Measurements from ENCODE around the gene MYOZ3. TPM values are rescaled to one million over a fixed set of nuclear protein-coding genes. Genes with fewer than 3 reads are reported as not detected.

MYOZ3 gene
- total RNA-seq, 1 donor from 2014 or later: 4.7 TPM

GRCh38 chr5:150665044-150665443 is 4.0 kb downstream of the MYOZ3 start:
- Histone ChIP-seq H3K9ac (ENCODE audit: low read depth in 1 of 3, low read length in 3 of 3) (peak overlapping the region in 1 of 3 donors; percentile 55), H3K27me3 (ENCODE audit: control insufficient read depth in 3 of 3, insufficient read depth in 3 of 3, low read length in 3 of 3) (no peaks in the 10 kb centered on the region), H3K9me3 (ENCODE audit: control insufficient read depth in 3 of 3, low read length in 3 of 3) (no peaks in the 10 kb centered on the region), H3K36me3 (ENCODE audit: control insufficient read depth in 3 of 3, insufficient read depth in 3 of 3, low read length in 3 of 3) (peaks cover 4 to 7% (median 5%) of the 10 kb centered on the region in 3 donors), H3K27ac (ENCODE audit: low read depth, low read length) (no peak overlapping the region), H3K4me1 (ENCODE audit: control insufficient read depth in 3 of 3, insufficient read depth in 3 of 3, low read length in 3 of 3) (peaks cover 40 to 71% (median 54%) of the 10 kb centered on the region in 3 donors), H3K4me3 (ENCODE audit: low read length in 3 of 3) (peak overlapping the region; percentile 16 to 60 (median 17))

GRCh38 chr5:150670275-150670947 is 9.4 kb downstream of the MYOZ3 start:
- Histone ChIP-seq H3K36me3 (ENCODE audit: control insufficient read depth in 3 of 3, insufficient read depth in 3 of 3, low read length in 3 of 3) (peaks cover 8 to 14% (median 9%) of the 10 kb centered on the region in 3 donors), H3K9ac (ENCODE audit: low read depth in 1 of 3, low read length in 3 of 3) (peak overlapping the region in 2 of 3 donors; percentile 2 to 64), H3K4me3 (ENCODE audit: low read length in 3 of 3) (no peak overlapping the region), H3K9me3 (ENCODE audit: control insufficient read depth in 3 of 3, low read length in 3 of 3) (no peaks in the 10 kb centered on the region), H3K27ac (ENCODE audit: low read depth, low read length) (peak overlapping the region; percentile 89), H3K4me1 (ENCODE audit: control insufficient read depth in 3 of 3, insufficient read depth in 3 of 3, low read length in 3 of 3) (peaks cover 66 to 83% (median 68%) of the 10 kb centered on the region in 3 donors), H3K27me3 (ENCODE audit: control insufficient read depth in 3 of 3, insufficient read depth in 3 of 3, low read length in 3 of 3) (no peaks in the 10 kb centered on the region)

- H3K27me3 ChIP-seq (ENCODE audit: control insufficient read depth in 3 of 3, insufficient read depth in 3 of 3, low read length in 3 of 3): no peaks in the 10 kb centered on the region
- H3K4me3 ChIP-seq (ENCODE audit: low read length in 3 of 3): no peak overlapping the region
- H3K36me3 ChIP-seq (ENCODE audit: control insufficient read depth in 3 of 3, insufficient read depth in 3 of 3, low read length in 3 of 3): peaks cover 13 to 19% (median 13%) of the 10 kb centered on the region in 3 donors
- peaks cover 68 to 83% (median 71%) of the 10 kb centered on the region in 3 donors for H3K4me1 ChIP-seq (ENCODE audit: control insufficient read depth in 3 of 3, insufficient read depth in 3 of 3, low read length in 3 of 3)
- no peaks in the 10 kb centered on the region for H3K9me3 ChIP-seq (ENCODE audit: control insufficient read depth in 3 of 3, low read length in 3 of 3)
- H3K9ac ChIP-seq (ENCODE audit: low read depth in 1 of 3, low read length in 3 of 3): peak overlapping the region in 2 of 3 donors; percentile 2 to 81
- peak overlapping the region; percentile 89 for H3K27ac ChIP-seq (ENCODE audit: low read depth, low read length)
Observed at GRCh38 chr5:150670948-150671310, 9.9 kb downstream of the MYOZ3 start.

- no peaks in the 10 kb centered on the region for H3K27me3 ChIP-seq (ENCODE audit: control insufficient read depth in 3 of 3, insufficient read depth in 3 of 3, low read length in 3 of 3)
- H3K4me1 ChIP-seq (ENCODE audit: control insufficient read depth in 3 of 3, insufficient read depth in 3 of 3, low read length in 3 of 3): peaks cover 68 to 83% (median 71%) of the 10 kb centered on the region in 3 donors
- H3K36me3 ChIP-seq (ENCODE audit: control insufficient read depth in 3 of 3, insufficient read depth in 3 of 3, low read length in 3 of 3): peaks cover 15 to 24% (median 16%) of the 10 kb centered on the region in 3 donors
- H3K9ac ChIP-seq (ENCODE audit: low read depth in 1 of 3, low read length in 3 of 3): peak overlapping the region; percentile 52 to 81 (median 70)
- no peaks in the 10 kb centered on the region for H3K9me3 ChIP-seq (ENCODE audit: control insufficient read depth in 3 of 3, low read length in 3 of 3)
- peak overlapping the region; percentile 89 for H3K27ac ChIP-seq (ENCODE audit: low read depth, low read length)
- peak overlapping the region; percentile 48 to 65 (median 65) for H3K4me3 ChIP-seq (ENCODE audit: low read length in 3 of 3)
Observed at GRCh38 chr5:150671509-150672236, 10.6 kb downstream of the MYOZ3 start.

GRCh38 chr5:150672237-150672883 is 11.3 kb downstream of the MYOZ3 start:
- Histone ChIP-seq H3K4me3 (ENCODE audit: low read length in 3 of 3) (peak overlapping the region; percentile 59 to 65 (median 65)), H3K9me3 (ENCODE audit: control insufficient read depth in 3 of 3, low read length in 3 of 3) (no peaks in the 10 kb centered on the region), H3K4me1 (ENCODE audit: control insufficient read depth in 3 of 3, insufficient read depth in 3 of 3, low read length in 3 of 3) (peaks cover 64 to 78% (median 67%) of the 10 kb centered on the region in 3 donors), H3K27ac (ENCODE audit: low read depth, low read length) (peak overlapping the region; percentile 89), H3K36me3 (ENCODE audit: control insufficient read depth in 3 of 3, insufficient read depth in 3 of 3, low read length in 3 of 3) (peaks cover 13 to 27% (median 19%) of the 10 kb centered on the region in 3 donors), H3K9ac (ENCODE audit: low read depth in 1 of 3, low read length in 3 of 3) (peak overlapping the region; percentile 52 to 81 (median 70)), H3K27me3 (ENCODE audit: control insufficient read depth in 3 of 3, insufficient read depth in 3 of 3, low read length in 3 of 3) (no peaks in the 10 kb centered on the region)

- Histone ChIP-seq H3K9ac (ENCODE audit: low read depth in 1 of 3, low read length in 3 of 3) (peak overlapping the region; percentile 34 to 81 (median 61)), H3K4me1 (ENCODE audit: control insufficient read depth in 3 of 3, insufficient read depth in 3 of 3, low read length in 3 of 3) (peaks cover 63 to 73% (median 63%) of the 10 kb centered on the region in 3 donors), H3K36me3 (ENCODE audit: control insufficient read depth in 3 of 3, insufficient read depth in 3 of 3, low read length in 3 of 3) (peaks cover 10 to 28% (median 21%) of the 10 kb centered on the region in 3 donors), H3K27ac (ENCODE audit: low read depth, low read length) (peak overlapping the region; percentile 89), H3K4me3 (ENCODE audit: low read length in 3 of 3) (peak overlapping the region in 2 of 3 donors; percentile 47 to 65), H3K9me3 (ENCODE audit: control insufficient read depth in 3 of 3, low read length in 3 of 3) (no peaks in the 10 kb centered on the region), H3K27me3 (ENCODE audit: control insufficient read depth in 3 of 3, insufficient read depth in 3 of 3, low read length in 3 of 3) (no peaks in the 10 kb centered on the region)
Observed at GRCh38 chr5:150672884-150673275, 11.8 kb downstream of the MYOZ3 start.

- Histone ChIP-seq H3K27ac (ENCODE audit: low read depth, low read length) (peak overlapping the region; percentile 89), H3K4me1 (ENCODE audit: control insufficient read depth in 3 of 3, insufficient read depth in 3 of 3, low read length in 3 of 3) (peaks cover 52 to 63% (median 56%) of the 10 kb centered on the region in 3 donors), H3K27me3 (ENCODE audit: control insufficient read depth in 3 of 3, insufficient read depth in 3 of 3, low read length in 3 of 3) (no peaks in the 10 kb centered on the region), H3K36me3 (ENCODE audit: control insufficient read depth in 3 of 3, insufficient read depth in 3 of 3, low read length in 3 of 3) (peaks cover 10 to 33% (median 25%) of the 10 kb centered on the region in 3 donors), H3K9me3 (ENCODE audit: control insufficient read depth in 3 of 3, low read length in 3 of 3) (no peaks in the 10 kb centered on the region), H3K9ac (ENCODE audit: low read depth in 1 of 3, low read length in 3 of 3) (peak overlapping the region; percentile 42 to 79 (median 68)), H3K4me3 (ENCODE audit: low read length in 3 of 3) (peak overlapping the region; percentile 2 to 35 (median 23))
Observed at GRCh38 chr5:150674341-150674821, 13.3 kb downstream of the MYOZ3 start.

GRCh38 chr5:150675069-150675468 is 14.0 kb downstream of the MYOZ3 start:
- Histone ChIP-seq H3K27ac (ENCODE audit: low read depth, low read length) (peak overlapping the region; percentile 89), H3K9me3 (ENCODE audit: control insufficient read depth in 3 of 3, low read length in 3 of 3) (no peaks in the 10 kb centered on the region), H3K27me3 (ENCODE audit: control insufficient read depth in 3 of 3, insufficient read depth in 3 of 3, low read length in 3 of 3) (no peaks in the 10 kb centered on the region)

GRCh38 chr5:150676578-150676977 is 15.5 kb downstream of the MYOZ3 start:
- H3K4me3 ChIP-seq (ENCODE audit: low read length in 3 of 3): no peak overlapping the region
- H3K9ac ChIP-seq (ENCODE audit: low read depth in 1 of 3, low read length in 3 of 3): no peak overlapping the region
- no peaks in the 10 kb centered on the region for H3K27me3 ChIP-seq (ENCODE audit: control insufficient read depth in 3 of 3, insufficient read depth in 3 of 3, low read length in 3 of 3)
- no peaks in the 10 kb centered on the region for H3K9me3 ChIP-seq (ENCODE audit: control insufficient read depth in 3 of 3, low read length in 3 of 3)
- H3K27ac ChIP-seq (ENCODE audit: low read depth, low read length): no peak overlapping the region
- H3K4me1 ChIP-seq (ENCODE audit: control insufficient read depth in 3 of 3, insufficient read depth in 3 of 3, low read length in 3 of 3): peaks cover 35 to 43% (median 38%) of the 10 kb centered on the region in 3 donors
- peaks cover 8 to 28% (median 20%) of the 10 kb centered on the region in 3 donors for H3K36me3 ChIP-seq (ENCODE audit: control insufficient read depth in 3 of 3, insufficient read depth in 3 of 3, low read length in 3 of 3)

More at GRCh38 chr5:150675069-150675468, 14.0 kb downstream of the MYOZ3 start:
- peak overlapping the region; percentile 16 to 79 (median 21) for H3K9ac ChIP-seq (ENCODE audit: low read depth in 1 of 3, low read length in 3 of 3)
- H3K4me1 ChIP-seq (ENCODE audit: control insufficient read depth in 3 of 3, insufficient read depth in 3 of 3, low read length in 3 of 3): peaks cover 48 to 57% (median 53%) of the 10 kb centered on the region in 3 donors
- peaks cover 10 to 33% (median 25%) of the 10 kb centered on the region in 3 donors for H3K36me3 ChIP-seq (ENCODE audit: control insufficient read depth in 3 of 3, insufficient read depth in 3 of 3, low read length in 3 of 3)
- no peak overlapping the region for H3K4me3 ChIP-seq (ENCODE audit: low read length in 3 of 3)

Measured in skeletal muscle tissue (tissue), 4 donors.